KBM-7 (cell line): Measurements from ENCODE around the gene BOLA3.

Experiments used
- DNase-seq: peaks from one replicate; pipeline ENCODE4 v3.0.0-alpha.2; 2015
- in situ Hi-C: fragments of 300-500 bp; cut with MboI; formaldehyde crosslinking; loops from 2 replicates; pipeline ENCODE4 v1.14.3; 2020; ENCODE audit warnings: low sequenced_read_pairs, low pct_unique_long_range_greater_than_20kb, mixed read lengths

The BOLA3 gene

GRCh38 chr2:74109551-74109950 is 38.2 kb downstream of the BOLA3 start:
- in situ Hi-C loops = no loop called here
- no peak for DNase-seq

GRCh38 chr2:74107071-74107470 is 40.6 kb downstream of the BOLA3 start:
- DNase-seq = no peak
- in situ Hi-C loops = no loop called here

- in situ Hi-C loops = no loop called here
- DNase-seq = no peak
Measured at GRCh38 chr2:74105413-74105812, 42.3 kb downstream of the BOLA3 start.

DNA sequence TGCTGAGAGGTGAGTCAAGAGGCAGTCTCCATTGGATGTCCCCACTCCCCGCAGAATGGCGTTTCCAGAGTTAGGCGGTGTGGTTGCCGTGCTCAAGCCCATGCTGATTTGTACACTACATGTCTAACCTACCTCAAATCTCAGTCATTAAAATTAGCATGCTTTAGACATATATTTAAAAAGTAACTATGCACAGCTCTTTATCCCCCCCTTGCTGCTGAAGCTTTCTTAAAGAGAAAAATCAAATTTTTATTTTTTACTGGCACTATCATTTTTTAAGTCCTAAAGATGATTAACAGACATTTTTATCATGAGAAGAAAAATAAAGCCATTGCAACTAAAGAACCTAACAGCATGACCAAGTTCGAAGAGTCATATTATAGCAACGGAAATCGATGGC is 42.9 kb downstream of the BOLA3 start:
- no peak for DNase-seq
- in situ Hi-C loops = no loop called here

- DNase-seq = no peak
- in situ Hi-C loops = no loop called here
Measured at GRCh38 chr2:74103763-74104162, 43.9 kb downstream of the BOLA3 start.

DNA sequence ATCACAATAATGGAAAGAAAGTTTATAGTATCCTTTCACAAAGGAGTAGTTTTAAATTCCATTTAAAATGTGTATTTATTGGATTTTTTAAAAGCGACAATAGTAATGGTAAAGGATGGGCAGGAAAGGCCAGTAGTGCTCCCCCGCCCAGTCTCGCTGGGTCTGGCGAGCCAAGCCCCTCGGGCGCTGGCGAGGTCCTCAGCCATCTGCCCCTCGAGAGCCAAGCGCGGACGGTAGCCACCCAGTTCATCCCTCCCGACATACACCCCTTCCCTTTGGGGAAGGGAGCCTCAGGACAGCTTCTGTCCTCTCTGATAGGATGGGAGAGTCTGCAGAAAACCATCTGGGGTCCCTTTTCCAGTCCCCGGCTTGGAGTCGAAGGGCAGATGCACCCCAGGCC is 45.2 kb downstream of the BOLA3 start:
- no peak for DNase-seq

GRCh38 chr2:74101574-74102300 is 46.0 kb downstream of the BOLA3 start:
- DNase-seq = no peak
- in situ Hi-C loops = no loop called here

More for the DNA sequence above, 45.2 kb downstream of the BOLA3 start:
- in situ Hi-C loops = no loop called here

GRCh38 chr2:74100254-74101216 is 47.2 kb downstream of the BOLA3 start:
- no peak for DNase-seq
- in situ Hi-C loops = no loop called here

DNA sequence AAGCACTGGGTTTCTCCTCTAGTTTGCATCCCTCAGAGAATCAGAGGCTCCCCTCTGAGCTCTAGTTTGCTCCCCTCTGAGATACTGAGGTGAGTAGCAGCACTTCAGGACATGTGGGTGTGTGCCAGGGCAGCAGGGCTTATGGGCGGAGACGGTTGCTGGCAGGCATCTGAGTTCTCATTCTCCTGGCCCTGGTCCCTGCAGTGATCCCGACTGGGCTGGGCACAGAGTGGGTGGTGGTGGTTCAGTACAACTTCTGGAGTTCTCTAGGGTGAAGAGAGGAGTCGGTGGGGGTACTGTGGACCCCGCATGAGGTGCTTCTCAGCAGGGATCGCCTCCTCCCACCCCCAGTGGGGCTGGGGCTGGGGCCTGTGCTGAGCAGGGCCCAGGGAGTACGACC is 47.9 kb downstream of the BOLA3 start:
- in situ Hi-C loops = no loop called here
- DNase-seq = no peak

GRCh38 chr2:74099271-74099670 is 48.4 kb downstream of the BOLA3 start:
- in situ Hi-C loops = no loop called here
- DNase-seq = no peak

DNA sequence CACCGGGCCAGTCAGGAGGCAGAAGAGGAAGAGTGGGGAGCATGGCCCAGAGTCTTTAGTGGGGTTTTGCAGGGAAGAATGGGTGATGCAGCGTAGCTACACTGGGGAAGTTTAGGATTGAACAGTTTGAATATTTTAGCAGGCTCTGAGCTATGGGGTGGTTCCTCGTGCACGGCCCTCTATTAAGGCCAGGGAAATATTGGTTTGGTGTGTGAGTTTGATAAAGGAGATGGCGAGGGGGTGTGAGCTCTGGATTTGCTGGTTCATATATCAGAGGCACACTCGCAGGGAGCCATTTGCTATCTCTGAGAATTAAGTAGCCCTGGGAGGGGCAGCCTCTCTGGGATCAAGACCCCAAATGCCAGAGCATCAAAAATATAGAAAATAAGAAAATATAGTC is 50.1 kb downstream of the BOLA3 start:
- no peak for DNase-seq
- in situ Hi-C loops = no loop called here

GRCh38 chr2:74096052-74096451 is 51.7 kb downstream of the BOLA3 start:
- DNase-seq = no peak
- in situ Hi-C loops = no loop called here

DNA sequence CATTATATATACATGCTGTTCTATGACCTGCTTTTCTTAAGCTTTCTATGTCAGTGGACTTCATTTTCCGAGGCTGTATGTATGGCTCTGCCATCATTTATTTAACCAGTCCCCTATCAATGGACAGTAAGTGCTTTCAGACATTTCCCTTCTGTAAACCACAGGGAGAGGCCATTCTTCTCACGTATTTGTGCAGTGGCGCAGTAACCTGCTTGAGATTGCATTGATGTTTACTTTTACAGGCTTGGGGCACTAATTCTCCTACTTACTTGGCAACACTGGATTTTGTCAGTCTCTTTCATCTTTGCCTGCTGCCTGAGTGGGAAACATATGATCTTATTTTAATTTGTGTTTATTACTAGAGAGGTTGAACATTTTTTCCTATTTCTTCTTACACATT is 52.1 kb downstream of the BOLA3 start:
- DNase-seq = no peak
- in situ Hi-C loops = no loop called here

GRCh38 chr2:74094291-74094690 is 53.4 kb downstream of the BOLA3 start:
- no peak for DNase-seq
- in situ Hi-C loops = no loop called here

DNA sequence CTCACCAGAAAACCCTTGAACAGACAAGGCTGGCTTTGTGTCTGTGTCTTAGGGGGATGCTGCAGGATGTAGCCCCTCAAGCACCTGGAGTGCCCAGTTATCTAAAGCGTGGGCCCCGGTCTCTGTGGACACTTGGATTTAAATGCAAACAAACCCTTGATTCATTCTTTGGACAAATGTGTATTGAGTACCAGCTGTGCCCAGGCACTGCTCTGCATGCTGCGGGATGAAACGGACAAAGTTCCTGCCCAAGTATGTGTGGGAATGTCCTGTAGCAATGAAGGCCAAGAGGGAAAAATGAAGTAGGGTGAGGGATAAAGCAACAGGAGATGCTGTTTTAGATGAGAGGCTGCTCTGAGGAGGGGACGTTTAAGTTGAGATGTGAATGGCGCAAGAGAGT is 53.9 kb downstream of the BOLA3 start:
- in situ Hi-C loops = no loop called here
- no peak for DNase-seq

DNA sequence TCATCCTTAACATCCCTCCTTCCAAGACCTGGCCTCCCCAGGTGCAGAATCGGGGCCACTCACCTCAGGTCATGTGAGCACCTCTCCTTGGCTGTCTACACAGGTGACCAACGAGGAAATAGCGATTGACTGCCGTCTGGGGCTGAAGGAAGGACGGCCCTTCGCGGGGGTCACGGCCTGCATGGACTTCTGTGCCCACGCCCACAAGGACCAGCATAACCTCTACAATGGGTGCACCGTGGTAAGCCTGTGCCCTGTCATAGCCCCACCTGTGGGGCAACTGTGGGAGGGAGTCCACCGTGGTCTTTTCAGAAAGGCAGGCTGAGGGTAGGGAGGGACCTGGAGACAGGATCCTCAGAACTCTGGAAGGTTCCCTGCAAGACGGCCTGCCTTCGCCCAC is 54.3 kb downstream of the BOLA3 start:
- no peak for DNase-seq
- in situ Hi-C loops = no loop called here

- in situ Hi-C loops = no loop called here
- no peak for DNase-seq
Measured at GRCh38 chr2:74092275-74092674, 55.4 kb downstream of the BOLA3 start.

DNA sequence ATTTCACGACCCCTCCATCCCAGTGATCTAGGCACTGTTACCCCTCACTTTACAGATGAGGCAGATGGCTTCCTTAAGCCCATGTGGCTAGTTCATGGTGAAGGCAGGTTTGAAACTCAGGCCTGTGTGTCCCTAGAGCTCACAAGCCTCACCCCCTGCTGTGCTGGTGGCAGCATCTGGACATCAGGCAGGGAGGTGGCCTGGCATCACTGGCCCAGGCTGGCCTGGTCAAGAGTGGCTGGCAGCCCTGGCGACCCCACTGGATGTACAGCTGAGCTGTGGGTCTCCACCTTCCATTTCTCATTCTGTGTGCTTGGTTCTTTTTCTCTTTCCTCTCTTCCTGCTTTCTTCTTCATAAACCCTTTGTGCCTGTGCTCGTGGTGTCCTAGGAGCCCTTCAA is 56.3 kb downstream of the BOLA3 start:
- in situ Hi-C loops = no loop called here
- no peak for DNase-seq

GRCh38 chr2:74089816-74090745 is 57.6 kb downstream of the BOLA3 start:
- no peak for DNase-seq
- in situ Hi-C loops = no loop called here
